Endothelial cell of umbilical vein (primary cell): Measurements from ENCODE around the gene TENM4. TPM values are rescaled to one million over a fixed set of nuclear protein-coding genes. Genes with fewer than 3 reads are reported as not detected.

ENCODE experiments used
- BruUV-seq: library from RNA; stranded (reverse); fragments of 400-500 nt; replicated peaks from 2 replicates; lab custom pipeline; 2021; lab: Mats Ljungman, UMichigan
- CTCF ChIA-PET: fragments of 300-600, 350-600 bp; sonication (Branson Sonifier 250); formaldehyde crosslinking; loops from one replicate; lab custom pipeline; 2021; ENCODE audit warnings: antibody characterized with exemption, inconsistent platforms; lab: Charles Lee
- POLR2A ChIA-PET: fragments of 300-600, 350-600 bp; sonication (Branson Sonifier 250); formaldehyde crosslinking; loops from one replicate; lab custom pipeline; 2021; ENCODE audit warnings: antibody characterized with exemption, inconsistent platforms; lab: Charles Lee
- DNase-seq: peaks from one replicate; pipeline ENCODE4 v3.0.0-alpha.2; 2011; ENCODE audit warnings: low read depth, low spot score
- FAIRE-seq: peaks from 2 replicates; lab custom pipeline; 2011; peaks lifted over from hg19 to GRCh38; lab: Jason Lieb, UNC
- H2AFZ ChIP-seq: 2 replicates; pipeline ENCODE4 v1.6.0; 2012; ENCODE audit warnings: low read depth, low read length, control low read depth, inconsistent platforms
- H3K27ac ChIP-seq: 2 replicates; pipeline ENCODE4 v1.5.1; 2011; ENCODE audit warnings: low read depth, mild to moderate bottlenecking, control low read depth, low read length, moderate library complexity; ENCODE audit not compliant: insufficient read depth
- H3K27me3 ChIP-seq, 2 experiments: 2 replicates each; pipeline versions ENCODE4 v1.6.0 to v1.6.1; 2011; ENCODE audit warnings: low read length in 2 of 2, mixed read lengths in 1 of 2; ENCODE audit not compliant: control insufficient read depth in 2 of 2, insufficient read depth in 2 of 2
- H3K36me3 ChIP-seq, 2 experiments: 2 replicates in 1 of 2; 3 replicates in 1 of 2; pipeline ENCODE4 v1.5.1; 2011; ENCODE audit warnings: low read length in 2 of 2, mild to moderate bottlenecking in 1 of 2, moderate library complexity in 1 of 2; ENCODE audit not compliant: control insufficient read depth in 2 of 2, insufficient read depth in 2 of 2; ENCODE audit errors: extremely low read depth in 1 of 2
- H3K4me1 ChIP-seq: 3 replicates; pipeline ENCODE4 v1.5.1; 2011; ENCODE audit warnings: mild to moderate bottlenecking, low read length; ENCODE audit not compliant: control insufficient read depth, insufficient read depth; ENCODE audit errors: extremely low read depth
- H3K4me2 ChIP-seq: 2 replicates; pipeline ENCODE4 v1.6.1; 2011; ENCODE audit warnings: low read length, control low read depth, mixed read lengths; ENCODE audit not compliant: insufficient read depth
- H3K4me3 ChIP-seq, 3 experiments: fragments of 200-600 bp in 1 of 3; sonication (generic), shearing (Covaris generic) in 1 of 3; replicated peaks in 1 of 3; 2 replicates each; pipeline ENCODE4 v1.5.1; 2011 to 2016; ENCODE audit warnings: control low read depth in 3 of 3, low read length in 3 of 3, mild to moderate bottlenecking in 2 of 3, inconsistent platforms in 1 of 3, low read depth in 1 of 3, moderate library complexity in 1 of 3; ENCODE audit not compliant: insufficient read depth in 1 of 3
- H3K79me2 ChIP-seq: 2 replicates; pipeline ENCODE4 v1.6.0; 2012; ENCODE audit warnings: low read length, inconsistent platforms; ENCODE audit not compliant: control insufficient read depth, insufficient read depth
- H3K9ac ChIP-seq: replicated peaks from 2 replicates; pipeline ENCODE3; 2011; ENCODE audit warnings: low read length, control low read depth; ENCODE audit not compliant: insufficient read depth; ENCODE audit errors: extremely low read depth
- H3K9me1 ChIP-seq: replicated peaks from 3 replicates; pipeline ENCODE4 v1.6.0; 2011; ENCODE audit warnings: mild to moderate bottlenecking, low read length; ENCODE audit not compliant: control insufficient read depth, insufficient read depth; ENCODE audit errors: extremely low read depth
- H3K9me3 ChIP-seq: replicated peaks from 2 replicates; pipeline ENCODE4 v1.5.1; 2012; ENCODE audit warnings: low read length, inconsistent platforms; ENCODE audit not compliant: control insufficient read depth, insufficient read depth
- H4K20me1 ChIP-seq: replicated peaks from 2 replicates; pipeline ENCODE3; 2011; ENCODE audit warnings: mild to moderate bottlenecking, low read length; ENCODE audit not compliant: control insufficient read depth, insufficient read depth; ENCODE audit errors: extremely low read depth
- CTCF ChIP-seq, 2 donors: IDR thresholded peaks; 1 replicate in 1 of 2; 2 replicates in 1 of 2; pipeline ENCODE4 v1.5.1; 2011; ENCODE audit warnings: low read length in 2 of 2, mild to moderate bottlenecking in 2 of 2, moderate library complexity in 2 of 2, control low read depth in 1 of 2, inconsistent platforms in 1 of 2, low read depth in 1 of 2; ENCODE audit not compliant: insufficient read depth in 1 of 2; ENCODE audit errors: extremely low read depth in 1 of 2
- EZH2 ChIP-seq: IDR thresholded peaks from 2 replicates; pipeline ENCODE4 v1.6.1; 2012; ENCODE audit warnings: borderline replicate concordance, low read depth, mild to moderate bottlenecking, moderate library complexity, low read length, inconsistent platforms; ENCODE audit not compliant: severe bottlenecking
- FOS ChIP-seq: IDR thresholded peaks from 2 replicates; pipeline ENCODE4 v1.6.1; 2011; ENCODE audit warnings: mild to moderate bottlenecking, low read length, moderate library complexity, borderline replicate concordance; ENCODE audit not compliant: insufficient read depth
- GATA2 ChIP-seq: IDR thresholded peaks from 2 replicates; pipeline ENCODE4 v1.7.0; 2011; ENCODE audit warnings: low read depth, mild to moderate bottlenecking, moderate library complexity, mixed read lengths, low read length; ENCODE audit not compliant: insufficient read length, insufficient read depth
- JUN ChIP-seq: IDR thresholded peaks from 2 replicates; pipeline ENCODE4 v1.6.1; 2011; ENCODE audit warnings: borderline replicate concordance, low read depth; ENCODE audit not compliant: insufficient read length, insufficient read depth
- MAX ChIP-seq: IDR thresholded peaks from 2 replicates; pipeline ENCODE4 v1.6.1; 2011; ENCODE audit not compliant: insufficient read depth, insufficient read length
- MYC ChIP-seq: IDR thresholded peaks from one replicate; pipeline ENCODE4 v1.6.1; 2011; ENCODE audit warnings: mild to moderate bottlenecking, low read depth, low read length
- POLR2A ChIP-seq: IDR thresholded peaks from 2 replicates; pipeline ENCODE4 v1.6.1; 2012; ENCODE audit warnings: low read depth, mild to moderate bottlenecking, control low read depth, low read length
- POLR2AphosphoS5 ChIP-seq: IDR thresholded peaks from 2 replicates; pipeline ENCODE4 v1.6.1; 2012; ENCODE audit warnings: low read depth, mild to moderate bottlenecking, control low read depth, low read length, moderate library complexity; ENCODE audit not compliant: insufficient read depth
- dilution Hi-C: fragments of 300-500 bp; cut with MboI; formaldehyde crosslinking; loops from one replicate; pipeline ENCODE4 v1.15.0; 2019; ENCODE audit warnings: low sequenced_read_pairs; ENCODE audit not compliant: extremely low pct_ligation_motif_present
- intact Hi-C: fragments of 100-400 bp; cut with micrococcal nuclease; formaldehyde crosslinking; loops from one replicate; pipeline ENCODE4 v1.10.0; 2022
- polyA plus RNA-seq, 4 experiments: library from polyadenylated mRNA; depleted of rRNA in 3 of 4; stranded (reverse) in 3 of 4; unstranded in 1 of 4; fragments of >200 nt; gene quantifications; 2 replicates each; pipeline versions ENCODE4 v1.2.1 to v1.2.3, GENCODE V29; 2011 to 2012; ENCODE audit warnings: missing spikeins in 1 of 4
- total RNA-seq: library from RNA; stranded (reverse); gene quantifications from 2 replicates; pipeline ENCODE4 v1.2.3, GENCODE V29; 2021

TENM4 gene
- total and polyA plus RNA-seq, 2 donors (not counting 3 experiments of a cell fraction or from before 2014, with no cell fraction given): 0.06 to 0.27 TPM

GRCh38 chr11:79241852-79242241 lies 199.0 kb downstream of the TENM4 start:
- Histone ChIP-seq H3K4me3 (no peak overlapping the region), H3K36me3 (no peaks in the 10 kb centered on the region), H4K20me1 (no peaks in the 10 kb centered on the region), H3K27me3 (no peaks in the 10 kb centered on the region), H3K9ac (no peak overlapping the region), H3K4me2 (no peak overlapping the region), H3K4me1 (no peaks in the 10 kb centered on the region), H3K9me3 (peaks cover 4% of the 10 kb centered on the region), H3K9me1 (no peaks in the 10 kb centered on the region), H3K27ac (no peak overlapping the region), H3K79me2 (no peaks in the 10 kb centered on the region), H2AFZ (no peak overlapping the region)
- FAIRE-seq: no peak
- intact Hi-C loops: no loop called here
- POLR2A ChIA-PET: no interaction called here
- BruUV-seq: no TSS peak
- no peak for DNase-seq
- CTCF ChIA-PET: no interaction called here
- dilution Hi-C loops: no loop called here
- no peak for TF ChIP-seq POLR2AphosphoS5
- no peak for TF ChIP-seq CTCF (IDR thresholded peaks at IDR 0.05; ENCODE audit: extremely low read depth in 1 of 2, insufficient read depth in 1 of 2, low read depth in 1 of 2, low read length in 2 of 2)
- no peak for TF ChIP-seq GATA2
- TF ChIP-seq POLR2A: no peak

- Histone ChIP-seq H3K4me2 (no peak overlapping the region), H3K36me3 (no peaks in the 10 kb centered on the region), H3K4me3 (no peak overlapping the region), H3K9ac (no peak overlapping the region), H4K20me1 (no peaks in the 10 kb centered on the region), H3K9me3 (peaks cover 4% of the 10 kb centered on the region), H3K9me1 (no peaks in the 10 kb centered on the region), H2AFZ (no peak overlapping the region), H3K4me1 (no peaks in the 10 kb centered on the region), H3K79me2 (no peaks in the 10 kb centered on the region), H3K27me3 (no peaks in the 10 kb centered on the region), H3K27ac (no peak overlapping the region)
- ChIA-PET CTCF (no interaction called here), POLR2A (no interaction called here)
- no peak for DNase-seq
- dilution Hi-C loops: no loop called here
- intact Hi-C loops: no loop called here
- no peak for FAIRE-seq
- BruUV-seq: no TSS peak
- TF ChIP-seq MYC: no peak
- no peak for TF ChIP-seq POLR2AphosphoS5
- no peak for TF ChIP-seq JUN
- no peak for TF ChIP-seq GATA2
- no peak for TF ChIP-seq POLR2A
- TF ChIP-seq EZH2: no peak
- no peak for TF ChIP-seq FOS
- no peak for TF ChIP-seq MAX
- no peak for TF ChIP-seq CTCF (IDR thresholded peaks at IDR 0.05; ENCODE audit: extremely low read depth in 1 of 2, insufficient read depth in 1 of 2, low read depth in 1 of 2, low read length in 2 of 2)
Observed at GRCh38 chr11:79241205-79241851, 199.5 kb downstream of the TENM4 start.
